WTC11 (cell line): ENCODE results near the gene PPAN. TPM values are rescaled to one million over a fixed set of nuclear protein-coding genes. Genes with fewer than 3 reads are reported as not detected.

Experiments used
- ATAC-seq: fragments of 200-7000 bp; cut with Tn5 transposase; 2 replicates; pipeline ENCODE4 v1.10.0; 2021; ENCODE audit warnings: mild to moderate bottlenecking, moderate library complexity
- CTCF ChIA-PET: fragments of 300-600 bp; sonication (Branson Sonifier 250); formaldehyde crosslinking; loops from one replicate; lab custom pipeline; 2021; ENCODE audit warnings: antibody characterized with exemption; lab: Charles Lee
- POLR2A ChIA-PET: fragments of 350-600 bp; sonication (Branson Sonifier 250); formaldehyde crosslinking; loops from one replicate; lab custom pipeline; 2021; ENCODE audit warnings: antibody characterized with exemption; lab: Charles Lee
- DNase-seq: peaks from one replicate; pipeline ENCODE4 v3.0.0; 2021; ENCODE audit warnings: low spot score
- H3K27ac Mint-ChIP-seq: 2 replicates; pipeline ENCODE4 v1.8.0; 2021; ENCODE audit warnings: mixed read lengths
- H3K27me3 Mint-ChIP-seq: 2 replicates; pipeline ENCODE4 v1.8.0; 2021; ENCODE audit warnings: low read depth, mild to moderate bottlenecking, moderate library complexity, mixed read lengths
- H3K36me3 Mint-ChIP-seq: 2 replicates; pipeline ENCODE4 v1.8.0; 2021; ENCODE audit warnings: mixed read lengths
- H3K4me1 Mint-ChIP-seq: 2 replicates; pipeline ENCODE4 v1.8.0; 2022; ENCODE audit warnings: mixed read lengths
- H3K4me3 Mint-ChIP-seq: 2 replicates; pipeline ENCODE4 v1.8.0; 2021; ENCODE audit warnings: mild to moderate bottlenecking, moderate library complexity, mixed read lengths
- H3K9me3 Mint-ChIP-seq: 2 replicates; pipeline ENCODE4 v1.8.0; 2021; ENCODE audit warnings: mixed read lengths
- CTCF ChIP-seq: fragments of 200-600 bp; IDR thresholded peaks from 2 replicates; pipeline ENCODE4 v1.8.0; 2022; ENCODE audit warnings: antibody characterized with exemption
- GABPB1 ChIP-seq: sonication (generic); formaldehyde crosslinking; IDR thresholded peaks from 2 replicates; pipeline ENCODE4 v1.8.1; 2023; ENCODE audit warnings: mild to moderate bottlenecking, missing genetic modification reagents
- GTF2I ChIP-seq: fragments of 250-450 bp; sonication (Bioruptor Pico); conservative IDR thresholded peaks from 2 replicates; pipeline ENCODE4 v1.4.0; 2021; ENCODE audit warnings: mild to moderate bottlenecking
- RELA ChIP-seq: sonication (generic); formaldehyde crosslinking; IDR thresholded peaks from 2 replicates; pipeline ENCODE4 v1.8.1; 2022; ENCODE audit warnings: missing genetic modification reagents, mild to moderate bottlenecking, borderline replicate concordance
- SOX15 ChIP-seq: fragments of 250-450 bp; sonication (Bioruptor Pico); IDR thresholded peaks from 2 replicates; pipeline ENCODE4 v1.9.0; 2021; ENCODE audit warnings: mild to moderate bottlenecking
- USF1 ChIP-seq: sonication (generic); formaldehyde crosslinking; IDR thresholded peaks from 2 replicates; pipeline ENCODE4 v1.8.0; 2022; ENCODE audit warnings: mild to moderate bottlenecking, missing genetic modification reagents
- USF2 ChIP-seq: sonication (generic); formaldehyde crosslinking; IDR thresholded peaks from 2 replicates; pipeline ENCODE4 v1.8.1; 2023; ENCODE audit warnings: mild to moderate bottlenecking, missing genetic modification reagents, moderate library complexity
- ZNF121 ChIP-seq: sonication (generic); formaldehyde crosslinking; IDR thresholded peaks from 2 replicates; pipeline ENCODE4 v1.8.0; 2023; ENCODE audit warnings: missing genetic modification reagents
- total RNA-seq: library from RNA; stranded (reverse); gene quantifications from 3 replicates; pipeline ENCODE4 v1.2.3, GENCODE V29; 2021
- TF ChIP-seq, protein P1 (sequence below): sonication (generic); formaldehyde crosslinking; IDR thresholded peaks from 2 replicates; pipeline ENCODE4 v1.8.1; 2022; ENCODE audit warnings: mild to moderate bottlenecking, missing genetic modification reagents, moderate library complexity, borderline replicate concordance
- TF ChIP-seq, protein P2 (sequence below): fragments of 250-450 bp; sonication (Bioruptor Pico); IDR thresholded peaks from 2 replicates; pipeline ENCODE4 v2.1.2; 2022; ENCODE audit warnings: mild to moderate bottlenecking, moderate library complexity
- TF ChIP-seq, protein P3 (sequence below): sonication (generic); formaldehyde crosslinking; IDR thresholded peaks from 2 replicates; pipeline ENCODE4 v1.8.1; 2023; ENCODE audit warnings: mild to moderate bottlenecking, moderate library complexity, missing genetic modification reagents

The PPAN gene
- total RNA-seq, 1 experiment from 2014 or later: 83.7 TPM

- DNase-seq (peak; percentile 86), ATAC-seq (peak; percentile 94)
- H3K4me1 Mint-ChIP-seq: peaks cover 14% of the 10 kb centered on the region
- peaks cover 23% of the 10 kb centered on the region for H3K27me3 Mint-ChIP-seq
- 0 out of 2 replicates have a peak, but pooled peaks have one; percentile 40 for TF ChIP-seq RELA (CRISPR knock-in tag)
- TF ChIP-seq SOX15 (CRISPR knock-in tag): no peak
- TF ChIP-seq, protein P1, sequence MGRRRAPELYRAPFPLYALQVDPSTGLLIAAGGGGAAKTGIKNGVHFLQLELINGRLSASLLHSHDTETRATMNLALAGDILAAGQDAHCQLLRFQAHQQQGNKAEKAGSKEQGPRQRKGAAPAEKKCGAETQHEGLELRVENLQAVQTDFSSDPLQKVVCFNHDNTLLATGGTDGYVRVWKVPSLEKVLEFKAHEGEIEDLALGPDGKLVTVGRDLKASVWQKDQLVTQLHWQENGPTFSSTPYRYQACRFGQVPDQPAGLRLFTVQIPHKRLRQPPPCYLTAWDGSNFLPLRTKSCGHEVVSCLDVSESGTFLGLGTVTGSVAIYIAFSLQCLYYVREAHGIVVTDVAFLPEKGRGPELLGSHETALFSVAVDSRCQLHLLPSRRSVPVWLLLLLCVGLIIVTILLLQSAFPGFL (CRISPR knock-in tag): no peak
- no peak for TF ChIP-seq GABPB1 (CRISPR knock-in tag)
- no peak for TF ChIP-seq ZNF121 (CRISPR knock-in tag)
- TF ChIP-seq, protein P2, sequence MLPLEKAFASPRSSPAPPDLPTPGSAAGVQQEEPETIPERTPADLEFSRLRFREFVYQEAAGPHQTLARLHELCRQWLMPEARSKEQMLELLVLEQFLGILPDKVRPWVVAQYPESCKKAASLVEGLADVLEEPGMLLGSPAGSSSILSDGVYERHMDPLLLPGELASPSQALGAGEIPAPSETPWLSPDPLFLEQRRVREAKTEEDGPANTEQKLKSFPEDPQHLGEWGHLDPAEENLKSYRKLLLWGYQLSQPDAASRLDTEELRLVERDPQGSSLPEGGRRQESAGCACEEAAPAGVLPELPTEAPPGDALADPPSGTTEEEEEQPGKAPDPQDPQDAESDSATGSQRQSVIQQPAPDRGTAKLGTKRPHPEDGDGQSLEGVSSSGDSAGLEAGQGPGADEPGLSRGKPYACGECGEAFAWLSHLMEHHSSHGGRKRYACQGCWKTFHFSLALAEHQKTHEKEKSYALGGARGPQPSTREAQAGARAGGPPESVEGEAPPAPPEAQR (CRISPR knock-in tag): no peak
- TF ChIP-seq, all 79 proteins: peak for 1
- H3K36me3 Mint-ChIP-seq: 0 out of 2 replicates have a peak, but pooled peaks cover 2% of the 10 kb centered on the region
- POLR2A ChIA-PET: no interaction called here
- H3K27ac Mint-ChIP-seq: no peak overlapping the region
- H3K4me3 Mint-ChIP-seq: no peak overlapping the region
- peaks cover 25% of the 10 kb centered on the region for H3K9me3 Mint-ChIP-seq
- CTCF ChIA-PET: interaction anchor here (0.8 kb wide), 1 partner anchor 25 kb away, joined by 3 read pairs; no protein-coding TSS in a partner anchor
These were observed 35.3 kb upstream of the PPAN start for GRCh38 chr19:10070730-10071446.

- Mint-ChIP-seq H3K27me3 (peaks cover 43% of the 10 kb centered on the region), H3K9me3 (peaks cover 21% of the 10 kb centered on the region), H3K36me3 (0 out of 2 replicates have a peak, but pooled peaks cover 2% of the 10 kb centered on the region), H3K27ac (no peak overlapping the region), H3K4me1 (peaks cover 8% of the 10 kb centered on the region), H3K4me3 (no peak overlapping the region)
- DNase-seq (no peak), ATAC-seq (no peak)
- CTCF ChIA-PET: interaction anchor here (1.7 kb wide), 1 partner anchor 25 kb away, joined by 7 read pairs; no protein-coding TSS in a partner anchor
- POLR2A ChIA-PET: no interaction called here
- TF ChIP-seq USF1 (CRISPR knock-in tag) (peak; percentile 77), GTF2I (CRISPR knock-in tag) (no peak), USF2 (CRISPR knock-in tag) (peak; percentile 78), CTCF (peak; percentile 17; the same call in 1 of the 2 replicates)
- TF ChIP-seq, protein P3, sequence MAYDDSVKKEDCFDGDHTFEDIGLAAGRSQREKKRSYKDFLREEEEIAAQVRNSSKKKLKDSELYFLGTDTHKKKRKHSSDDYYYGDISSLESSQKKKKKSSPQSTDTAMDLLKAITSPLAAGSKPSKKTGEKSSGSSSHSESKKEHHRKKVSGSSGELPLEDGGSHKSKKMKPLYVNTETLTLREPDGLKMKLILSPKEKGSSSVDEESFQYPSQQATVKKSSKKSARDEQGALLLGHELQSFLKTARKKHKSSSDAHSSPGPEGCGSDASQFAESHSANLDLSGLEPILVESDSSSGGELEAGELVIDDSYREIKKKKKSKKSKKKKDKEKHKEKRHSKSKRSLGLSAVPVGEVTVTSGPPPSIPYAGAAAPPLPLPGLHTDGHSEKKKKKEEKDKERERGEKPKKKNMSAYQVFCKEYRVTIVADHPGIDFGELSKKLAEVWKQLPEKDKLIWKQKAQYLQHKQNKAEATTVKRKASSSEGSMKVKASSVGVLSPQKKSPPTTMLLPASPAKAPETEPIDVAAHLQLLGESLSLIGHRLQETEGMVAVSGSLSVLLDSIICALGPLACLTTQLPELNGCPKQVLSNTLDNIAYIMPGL: no peak
- TF ChIP-seq, protein P1 (CRISPR knock-in tag): no peak
These were observed 32.0 kb upstream of the PPAN start for GRCh38 chr19:10074153-10074552.
